NB4 (cell line): ENCODE measurements around the gene UBALD1.
"Not testable (repeated sequence)": the region's sequence is repeated elsewhere in the genome, so short reads cannot be mapped to it uniquely, and the experiment has no call there.

Source experiments
- POLR2A ChIP-seq: IDR thresholded peaks from 2 replicates; pipeline ENCODE4 v1.6.1; 2011; ENCODE audit warnings: mild to moderate bottlenecking; ENCODE audit not compliant: insufficient read length; ENCODE audit errors: extremely low read depth
- TF ChIP-seq, protein P1 (sequence below): IDR thresholded peaks from one replicate; pipeline ENCODE4 v1.5.1; 2012; ENCODE audit warnings: low read depth, low read length
- TF ChIP-seq, protein P2 (sequence below): IDR thresholded peaks from 2 replicates; pipeline ENCODE4 v1.6.1; 2011; ENCODE audit warnings: low read depth, low read length

GRCh38 chr16:4573926-4574325 lies 40.8 kb downstream of the UBALD1 start:
- TF ChIP-seq, protein P1, sequence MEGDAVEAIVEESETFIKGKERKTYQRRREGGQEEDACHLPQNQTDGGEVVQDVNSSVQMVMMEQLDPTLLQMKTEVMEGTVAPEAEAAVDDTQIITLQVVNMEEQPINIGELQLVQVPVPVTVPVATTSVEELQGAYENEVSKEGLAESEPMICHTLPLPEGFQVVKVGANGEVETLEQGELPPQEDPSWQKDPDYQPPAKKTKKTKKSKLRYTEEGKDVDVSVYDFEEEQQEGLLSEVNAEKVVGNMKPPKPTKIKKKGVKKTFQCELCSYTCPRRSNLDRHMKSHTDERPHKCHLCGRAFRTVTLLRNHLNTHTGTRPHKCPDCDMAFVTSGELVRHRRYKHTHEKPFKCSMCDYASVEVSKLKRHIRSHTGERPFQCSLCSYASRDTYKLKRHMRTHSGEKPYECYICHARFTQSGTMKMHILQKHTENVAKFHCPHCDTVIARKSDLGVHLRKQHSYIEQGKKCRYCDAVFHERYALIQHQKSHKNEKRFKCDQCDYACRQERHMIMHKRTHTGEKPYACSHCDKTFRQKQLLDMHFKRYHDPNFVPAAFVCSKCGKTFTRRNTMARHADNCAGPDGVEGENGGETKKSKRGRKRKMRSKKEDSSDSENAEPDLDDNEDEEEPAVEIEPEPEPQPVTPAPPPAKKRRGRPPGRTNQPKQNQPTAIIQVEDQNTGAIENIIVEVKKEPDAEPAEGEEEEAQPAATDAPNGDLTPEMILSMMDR: not testable (repeated sequence)
- not testable (repeated sequence) for TF ChIP-seq POLR2A
- TF ChIP-seq, protein P2, sequence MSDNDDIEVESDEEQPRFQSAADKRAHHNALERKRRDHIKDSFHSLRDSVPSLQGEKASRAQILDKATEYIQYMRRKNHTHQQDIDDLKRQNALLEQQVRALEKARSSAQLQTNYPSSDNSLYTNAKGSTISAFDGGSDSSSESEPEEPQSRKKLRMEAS: not testable (repeated sequence)
